ENCODE measurements around the gene PROZ.

The PROZ gene

DNA sequence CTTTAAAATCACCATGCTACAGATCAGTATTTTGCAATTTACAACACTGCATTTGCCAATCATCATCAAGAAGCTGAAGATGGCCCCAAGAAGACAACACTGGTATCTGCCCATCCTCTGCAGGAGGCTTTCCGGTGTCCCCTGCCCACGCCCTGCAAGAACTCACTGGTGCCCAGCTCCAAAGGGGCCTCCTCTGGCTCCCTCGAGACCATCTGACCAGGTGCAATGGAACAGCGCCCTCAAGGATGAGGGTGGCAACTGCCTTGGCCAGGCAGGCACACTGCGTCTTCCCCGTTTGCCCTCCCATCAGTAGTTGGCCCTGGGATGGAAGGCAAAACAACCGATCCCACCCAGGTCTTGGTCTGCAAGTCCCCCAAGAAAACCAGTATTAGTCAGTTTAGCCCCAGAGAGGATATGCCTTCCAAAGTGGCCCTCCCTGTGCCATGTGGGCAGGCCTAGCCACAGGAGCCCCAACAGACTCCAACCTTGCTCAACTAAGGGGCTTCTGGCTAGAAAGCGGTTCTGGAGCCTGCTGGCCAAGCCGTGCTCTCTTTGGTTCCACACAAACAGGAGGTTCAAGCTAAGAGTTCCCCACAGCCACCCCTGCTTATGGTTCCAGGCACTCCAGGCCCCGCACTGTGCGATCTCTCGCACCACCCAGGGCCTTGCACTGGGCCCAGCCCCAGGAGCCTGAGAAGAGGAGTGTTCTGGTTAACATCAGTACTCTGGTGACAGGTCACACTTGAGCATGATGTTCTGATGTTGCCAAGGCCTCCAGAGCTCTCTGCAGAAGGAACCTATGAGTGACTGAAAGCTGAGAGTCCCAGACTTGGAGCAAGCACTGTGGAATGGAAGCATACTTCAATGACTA lies 45.3 kb downstream of the PROZ start:
- FAIRE-seq: no peak
- DNase-seq (ENCODE audit: insufficient read length, low spot score): no peak

DNA sequence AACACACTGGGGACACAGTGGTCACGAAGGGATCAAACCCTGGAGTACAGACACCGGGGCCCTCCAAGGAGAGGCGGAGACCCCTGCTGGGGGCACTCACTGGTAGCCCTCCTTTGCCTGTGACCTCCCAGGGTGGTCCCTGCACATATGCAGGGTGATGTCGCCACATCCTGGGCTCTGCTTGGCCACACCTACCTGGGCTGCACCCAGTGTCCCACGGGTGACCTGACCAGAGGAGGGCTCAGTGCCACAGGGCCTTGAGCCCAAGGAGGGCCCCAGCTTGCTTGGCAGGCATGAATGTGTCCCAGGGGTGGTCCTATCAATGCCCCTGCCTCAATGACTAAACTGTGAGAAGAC lies 45.9 kb downstream of the PROZ start:
- no peak for FAIRE-seq
- no peak for DNase-seq (ENCODE audit: insufficient read length, low spot score)

DNA sequence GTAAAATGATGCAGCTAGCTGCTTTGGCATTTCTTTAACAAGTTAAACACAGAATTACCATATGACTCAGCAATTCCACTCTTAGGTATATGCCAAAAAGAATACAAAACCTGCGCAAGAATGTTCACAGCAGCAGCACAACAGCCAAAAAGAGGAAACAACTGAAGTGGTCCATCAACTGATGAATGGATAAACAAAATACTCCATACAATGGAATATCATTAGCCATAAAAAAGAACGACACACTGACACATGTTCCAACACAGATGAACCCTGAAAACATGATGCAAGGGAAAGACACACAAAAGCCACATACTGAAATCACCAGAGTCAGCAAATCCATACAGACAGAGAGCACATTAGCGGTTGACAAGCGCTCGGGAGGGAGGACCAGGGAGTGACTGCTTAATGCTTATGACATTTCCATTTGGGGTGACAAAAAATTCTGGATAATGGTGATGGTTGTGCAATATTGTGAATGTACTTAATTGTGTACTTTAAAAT lies 47.0 kb downstream of the PROZ start:
- FAIRE-seq (no peak), DNase-seq (ENCODE audit: insufficient read length, low spot score) (no peak)

DNA sequence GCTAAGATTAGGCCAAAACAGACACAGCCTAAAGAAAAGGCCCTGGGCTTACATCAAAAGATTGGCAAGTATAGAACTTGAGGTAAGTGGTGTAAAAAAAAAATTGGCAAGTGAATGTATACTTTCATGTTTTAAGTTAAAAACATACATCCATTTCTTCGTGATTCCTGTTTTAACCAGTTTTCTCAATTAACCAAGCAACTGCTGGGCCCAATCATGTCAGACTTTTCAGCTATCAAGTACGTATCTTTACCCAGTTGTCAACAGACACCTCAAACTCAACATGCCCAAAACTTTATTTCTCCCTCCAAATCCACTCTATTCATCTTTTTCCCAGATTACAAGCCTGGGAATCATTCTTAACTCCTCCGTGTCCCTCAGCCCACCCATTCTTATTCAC lies 49.0 kb downstream of the PROZ start:
- FAIRE-seq: no peak
- DNase-seq (ENCODE audit: insufficient read length, low spot score): no peak

DNA sequence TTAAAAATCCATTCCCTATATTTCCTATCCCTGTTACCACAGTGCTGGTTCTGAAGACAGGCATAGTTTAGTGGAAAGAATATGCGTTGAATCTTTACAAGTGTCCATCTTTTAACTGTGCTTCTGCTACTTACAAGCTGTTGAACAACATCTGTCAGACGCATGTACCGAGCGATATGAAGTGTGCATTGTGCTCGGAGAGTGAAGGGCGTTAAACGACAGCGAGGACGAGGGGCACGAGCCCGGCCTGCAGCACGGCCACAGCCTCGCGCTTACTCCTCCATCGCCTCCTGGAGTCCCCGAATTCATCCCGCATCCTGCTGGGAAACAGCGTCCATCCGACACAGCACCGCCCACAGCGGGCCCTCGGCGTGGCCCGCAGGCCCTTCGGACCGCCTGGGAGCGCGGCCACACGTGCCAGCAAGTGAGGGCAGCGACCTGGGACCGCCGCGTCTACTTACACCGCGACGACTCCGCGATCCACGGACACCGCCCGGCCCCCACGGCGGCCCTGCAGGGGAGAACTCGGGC lies 49.5 kb downstream of the PROZ start:
- no peak for DNase-seq (ENCODE audit: insufficient read length, low spot score)
- peak; percentile 26 for FAIRE-seq

DNA sequence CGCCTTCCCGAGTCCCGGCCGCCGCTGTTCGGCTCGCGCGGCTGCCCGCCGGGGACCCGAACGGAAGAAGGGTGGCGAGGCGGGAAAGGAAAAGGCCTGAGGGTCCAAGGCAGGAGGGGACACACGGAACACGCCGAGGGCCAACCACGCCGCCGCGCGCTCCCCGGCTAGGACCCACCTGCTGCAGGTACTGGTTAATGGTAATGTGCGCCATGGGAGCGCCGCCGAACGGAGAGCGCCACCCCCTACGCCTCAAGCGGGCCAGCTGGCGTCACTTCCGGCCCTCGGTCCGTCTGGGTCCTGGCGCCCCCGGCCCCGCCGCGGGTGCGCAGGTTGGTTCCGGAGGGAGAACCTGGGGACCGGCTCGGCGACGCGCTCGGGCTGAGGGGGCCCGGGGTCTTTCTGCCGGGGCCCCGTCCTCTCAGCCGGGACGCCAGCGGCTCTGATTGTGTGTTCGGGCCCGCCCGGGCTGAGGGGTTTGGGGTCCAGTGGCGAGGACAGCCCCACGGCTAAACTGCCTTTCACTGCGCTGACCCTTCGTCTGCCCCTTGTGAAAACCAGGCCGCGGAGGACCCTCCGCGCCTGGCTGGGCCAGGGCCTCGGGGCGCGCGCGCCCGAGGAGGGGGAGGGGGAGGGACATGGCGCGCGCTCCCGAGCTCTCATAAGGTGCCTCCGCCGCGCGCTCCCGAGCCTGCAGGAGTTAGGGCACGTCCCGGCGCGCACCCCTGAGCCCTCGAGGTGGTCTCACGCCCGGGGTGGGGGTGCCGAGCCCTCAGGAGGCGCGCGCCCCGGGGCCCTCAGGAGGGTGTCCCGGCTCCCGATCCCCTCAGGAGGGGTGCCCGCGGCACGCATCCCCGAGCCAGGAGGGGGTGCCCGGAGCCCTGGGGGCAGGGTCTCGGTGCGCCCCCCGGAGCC lies 50.2 kb downstream of the PROZ start, which contains the start of gene PCID2:
Gene PCID2, minus strand, starts transcription at position 249 of the 915 bp plus-strand sequence. Its CDS starts 35 bp downstream, at position 214.
- FAIRE-seq: peak; percentile 55

DNA sequence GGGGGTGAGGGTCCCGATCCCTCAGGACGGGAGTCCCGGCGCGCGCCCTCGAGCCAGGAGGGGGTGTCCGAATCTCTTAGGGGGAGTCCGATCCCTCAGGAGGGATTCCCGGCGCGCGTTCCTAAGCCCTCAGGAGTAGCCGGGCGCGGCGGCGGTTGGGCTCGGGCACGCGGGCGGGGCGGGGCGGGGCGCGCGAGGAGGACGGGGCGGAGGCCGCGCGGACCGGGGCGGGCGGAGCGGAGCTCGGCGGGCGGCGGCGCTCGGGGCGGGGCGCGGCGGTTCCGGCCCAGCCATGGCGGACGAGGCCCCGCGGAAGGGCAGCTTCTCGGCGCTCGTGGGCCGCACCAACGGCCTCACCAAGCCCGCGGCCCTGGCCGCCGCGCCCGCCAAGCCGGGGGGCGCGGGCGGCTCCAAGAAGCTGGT lies 50.9 kb downstream of the PROZ start, which contains the start of gene CUL4A:
Gene CUL4A, plus strand, starts transcription at position 278 of the 423 bp plus-strand sequence. Its CDS starts 15 bp downstream, at position 293.
- FAIRE-seq (no peak), DNase-seq (ENCODE audit: insufficient read length, low spot score) (peak; percentile 53)

More for the DNA sequence above, 50.2 kb downstream of the PROZ start, which contains the start of gene PCID2:
- peak; percentile 65 for DNase-seq (ENCODE audit: insufficient read length, low spot score)

- no peak for DNase-seq (ENCODE audit: insufficient read length, low spot score)
- FAIRE-seq: no peak
These were observed 51.4 kb downstream of the PROZ start for GRCh38 chr13:113209759-113210421.

- FAIRE-seq: no peak
These were observed 52.4 kb downstream of the PROZ start for GRCh38 chr13:113210833-113211232.

GRCh38 chr13:113211774-113212173 lies 53.3 kb downstream of the PROZ start:
- no peak for DNase-seq (ENCODE audit: insufficient read length, low spot score)
- no peak for FAIRE-seq

More at GRCh38 chr13:113210833-113211232, 52.4 kb downstream of the PROZ start:
- no peak for DNase-seq (ENCODE audit: insufficient read length, low spot score)

GRCh38 chr13:113216254-113217048 lies 58.0 kb downstream of the PROZ start:
- DNase-seq (ENCODE audit: insufficient read length, low spot score): peak; percentile 52
- FAIRE-seq: no peak

GRCh38 chr13:113218586-113218985 lies 60.1 kb downstream of the PROZ start:
- DNase-seq (ENCODE audit: insufficient read length, low spot score) (no peak), FAIRE-seq (no peak)

DNA sequence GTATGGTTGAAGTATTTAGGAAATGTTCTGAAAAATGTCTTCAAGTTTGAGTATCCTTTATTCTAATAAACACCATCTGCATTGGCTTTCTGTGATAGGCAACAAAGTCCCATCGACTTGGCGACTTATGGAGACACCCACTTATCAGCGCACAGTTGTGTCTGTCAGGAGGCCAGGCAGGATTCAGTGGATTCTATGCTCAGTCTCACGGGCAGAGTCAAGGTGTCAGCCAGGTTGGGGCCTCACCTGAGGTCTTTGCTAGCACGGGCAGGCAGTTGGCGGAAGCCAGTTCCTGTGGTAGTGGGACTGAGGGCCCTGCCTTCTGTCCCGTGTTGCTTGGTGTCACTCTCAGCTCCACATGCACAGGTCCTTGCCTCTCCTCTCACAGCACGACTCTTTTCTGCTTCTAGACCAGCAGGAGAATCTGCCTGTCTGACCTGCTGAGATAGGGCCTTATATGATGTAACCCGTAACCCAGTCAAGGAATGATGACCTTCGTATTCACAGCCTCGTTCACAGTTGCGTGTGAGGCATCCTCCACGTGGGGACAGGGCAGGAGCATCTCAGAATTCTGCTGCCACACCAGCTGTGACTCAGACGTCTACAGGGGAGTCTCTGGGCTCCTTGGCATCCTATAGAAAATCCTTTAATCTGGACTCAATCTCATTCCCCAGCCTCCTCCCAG lies 61.0 kb downstream of the PROZ start:
- DNase-seq (ENCODE audit: insufficient read length, low spot score) (no peak), FAIRE-seq (no peak)

DNA sequence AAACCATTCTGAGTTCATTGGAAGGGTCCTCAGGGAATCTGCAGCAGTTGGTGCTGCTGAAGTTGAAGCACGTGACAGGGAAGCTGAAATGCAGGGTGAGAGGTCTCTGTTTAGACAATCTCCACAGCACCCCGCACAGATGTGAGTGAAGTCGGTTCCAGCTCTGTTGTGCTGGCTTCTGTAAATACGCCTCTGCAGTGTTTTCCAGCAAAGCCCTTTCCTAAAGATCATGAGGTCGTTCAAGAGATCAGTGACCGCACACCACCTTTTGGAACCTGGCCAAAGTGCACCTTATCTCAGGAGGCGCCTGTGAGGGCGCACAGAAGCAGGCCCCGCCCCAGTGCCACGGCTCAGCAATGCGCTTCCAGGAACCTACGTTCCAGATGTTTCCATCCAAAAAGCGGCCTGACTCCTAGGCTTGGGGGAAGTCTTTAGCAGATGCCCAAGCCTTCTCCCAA lies 61.7 kb downstream of the PROZ start:
- no peak for FAIRE-seq

DNA sequence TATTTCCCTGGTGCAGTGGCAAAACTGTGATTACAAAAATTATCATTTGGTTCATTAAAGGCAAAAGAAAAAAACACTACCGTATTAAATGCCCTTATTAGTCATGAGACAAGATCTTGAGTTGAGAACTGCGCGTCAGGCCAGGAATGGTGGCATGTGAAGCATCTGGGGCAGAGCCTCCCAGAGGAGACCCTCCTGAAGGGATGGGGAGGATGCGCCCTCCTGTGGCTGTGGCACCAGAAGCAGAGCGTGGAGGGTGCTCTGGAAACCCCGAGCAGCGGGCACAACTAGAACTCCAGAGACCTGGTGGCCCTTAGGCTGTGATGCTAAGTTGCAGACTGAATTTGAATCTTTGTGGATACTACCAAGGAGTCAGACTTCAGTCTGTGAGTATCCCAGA lies 62.4 kb downstream of the PROZ start:
- FAIRE-seq: no peak
- DNase-seq (ENCODE audit: insufficient read length, low spot score): no peak

More for the DNA sequence above, 61.7 kb downstream of the PROZ start:
- DNase-seq (ENCODE audit: insufficient read length, low spot score): no peak
